Fibroblast of lung (primary cell): ENCODE measurements around the gene TMEM178B.

Experiments used
- EZH2 ChIP-seq: IDR thresholded peaks from 2 replicates; pipeline ENCODE4 v1.5.1; 2012; ENCODE audit warnings: low read length, control low read depth, mild to moderate bottlenecking; ENCODE audit errors: missing control alignments
- TF ChIP-seq, protein P1 (sequence below), 2 donors: IDR thresholded peaks in 1 of 2; conservative IDR thresholded peaks in 1 of 2; 1 replicate in 1 of 2; 2 replicates in 1 of 2; pipeline ENCODE4 v1.5.1; 2011 to 2012; ENCODE audit warnings: low read length in 2 of 2, control low read depth in 1 of 2, inconsistent platforms in 1 of 2, low read depth in 1 of 2, mild to moderate bottlenecking in 1 of 2

DNA sequence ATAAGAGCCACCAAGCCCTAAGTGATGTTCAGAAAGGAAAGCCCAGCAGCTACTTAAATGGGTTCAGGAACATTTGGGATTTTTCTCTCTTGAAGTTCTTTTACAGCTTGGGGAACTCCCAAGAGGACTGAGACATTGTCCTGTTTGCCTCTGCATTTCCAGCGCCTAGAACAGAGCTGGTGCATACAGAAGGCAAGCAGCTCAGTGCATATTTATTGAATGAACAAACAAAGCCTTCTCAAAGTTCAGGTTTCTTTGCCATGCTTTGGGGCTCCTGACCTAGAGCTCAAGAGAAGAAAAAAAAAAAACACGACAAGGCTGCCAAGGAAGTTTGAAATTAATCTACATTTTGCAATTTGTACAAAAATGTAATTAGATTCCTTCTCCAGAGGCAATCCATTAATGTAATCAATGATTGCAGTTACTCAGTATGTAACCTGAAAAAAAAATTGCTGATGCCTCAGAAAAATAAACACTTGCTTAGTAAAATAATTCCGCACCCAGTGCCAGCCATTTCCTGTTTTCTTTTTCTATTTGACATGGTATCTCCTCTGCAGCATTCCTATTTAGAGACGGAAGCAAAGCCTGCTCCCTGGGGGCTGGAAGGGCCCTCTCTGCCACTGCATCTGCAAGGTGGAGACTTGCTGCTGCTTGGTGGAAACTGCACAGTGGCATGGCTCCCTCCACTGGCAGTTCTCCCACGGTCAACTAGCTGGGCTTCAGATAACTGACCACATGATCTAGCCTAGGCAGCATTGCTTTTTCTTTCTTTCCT, 157.3 kb downstream of the TMEM178B start:
- TF ChIP-seq, protein P1, sequence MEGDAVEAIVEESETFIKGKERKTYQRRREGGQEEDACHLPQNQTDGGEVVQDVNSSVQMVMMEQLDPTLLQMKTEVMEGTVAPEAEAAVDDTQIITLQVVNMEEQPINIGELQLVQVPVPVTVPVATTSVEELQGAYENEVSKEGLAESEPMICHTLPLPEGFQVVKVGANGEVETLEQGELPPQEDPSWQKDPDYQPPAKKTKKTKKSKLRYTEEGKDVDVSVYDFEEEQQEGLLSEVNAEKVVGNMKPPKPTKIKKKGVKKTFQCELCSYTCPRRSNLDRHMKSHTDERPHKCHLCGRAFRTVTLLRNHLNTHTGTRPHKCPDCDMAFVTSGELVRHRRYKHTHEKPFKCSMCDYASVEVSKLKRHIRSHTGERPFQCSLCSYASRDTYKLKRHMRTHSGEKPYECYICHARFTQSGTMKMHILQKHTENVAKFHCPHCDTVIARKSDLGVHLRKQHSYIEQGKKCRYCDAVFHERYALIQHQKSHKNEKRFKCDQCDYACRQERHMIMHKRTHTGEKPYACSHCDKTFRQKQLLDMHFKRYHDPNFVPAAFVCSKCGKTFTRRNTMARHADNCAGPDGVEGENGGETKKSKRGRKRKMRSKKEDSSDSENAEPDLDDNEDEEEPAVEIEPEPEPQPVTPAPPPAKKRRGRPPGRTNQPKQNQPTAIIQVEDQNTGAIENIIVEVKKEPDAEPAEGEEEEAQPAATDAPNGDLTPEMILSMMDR (conservative IDR thresholded peaks at IDR 0.05 in 1 of 2, IDR thresholded peaks at IDR 0.05 in 1 of 2; ENCODE audit: low read depth in 1 of 2, low read length in 2 of 2), result peak; percentile 19 to 46
- TF ChIP-seq EZH2, result no peak
